Stimulated activated CD4-positive, alpha-beta T cell treated with anti-CD3 and anti-CD28 coated beads, Interleukin-2, amount 100 ng/mL, for 24 hours (primary cell): ENCODE results near the gene SYNE2.

ENCODE experiments used
- DNase-seq, 2 donors: peaks; one replicate each; pipeline ENCODE4 v3.0.0-alpha.2; 2020

Gene SYNE2

GRCh38 chr14:63875311-63875710 lies 22.5 kb downstream of the SYNE2 start:
- no peak for DNase-seq

DNA sequence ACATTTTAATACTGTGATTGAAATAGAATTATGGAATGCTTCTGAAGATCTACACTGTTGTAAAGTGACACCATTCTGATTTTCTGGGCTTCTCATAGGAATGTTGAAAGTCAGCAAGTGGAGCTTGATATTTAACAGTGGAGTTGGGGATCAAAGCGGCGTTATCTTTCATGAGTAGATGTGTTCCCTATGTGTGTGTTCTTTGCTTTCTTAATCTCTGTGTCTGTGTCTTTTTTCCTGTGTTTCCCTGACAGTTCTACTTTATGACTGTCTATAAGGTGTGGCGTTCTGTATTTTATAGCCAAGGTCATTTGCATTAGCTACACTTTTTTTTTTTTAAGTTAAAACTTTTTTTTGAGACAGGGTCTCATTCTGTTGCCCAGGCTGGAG lies 24.7 kb downstream of the SYNE2 start:
- no peak for DNase-seq

DNA sequence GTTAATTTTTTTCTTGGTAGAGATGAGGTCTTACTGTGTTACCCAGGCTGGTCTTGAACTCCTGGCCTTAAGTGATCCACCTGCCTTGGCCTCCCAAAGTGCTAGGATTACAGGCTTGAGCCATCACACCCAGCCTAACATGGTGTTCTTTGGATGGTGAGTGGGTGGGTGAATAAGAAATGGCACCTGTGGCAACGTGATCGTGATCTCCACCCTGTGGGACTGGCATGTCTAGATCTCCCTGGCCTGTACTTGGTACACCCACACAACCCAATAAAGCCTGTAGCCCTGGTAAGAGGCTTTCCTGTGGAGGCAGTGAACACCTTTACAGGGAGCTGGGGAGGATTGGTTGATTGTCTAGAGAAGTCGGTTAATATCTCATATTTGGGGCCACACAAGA lies 25.2 kb downstream of the SYNE2 start:
- no peak for DNase-seq

DNA sequence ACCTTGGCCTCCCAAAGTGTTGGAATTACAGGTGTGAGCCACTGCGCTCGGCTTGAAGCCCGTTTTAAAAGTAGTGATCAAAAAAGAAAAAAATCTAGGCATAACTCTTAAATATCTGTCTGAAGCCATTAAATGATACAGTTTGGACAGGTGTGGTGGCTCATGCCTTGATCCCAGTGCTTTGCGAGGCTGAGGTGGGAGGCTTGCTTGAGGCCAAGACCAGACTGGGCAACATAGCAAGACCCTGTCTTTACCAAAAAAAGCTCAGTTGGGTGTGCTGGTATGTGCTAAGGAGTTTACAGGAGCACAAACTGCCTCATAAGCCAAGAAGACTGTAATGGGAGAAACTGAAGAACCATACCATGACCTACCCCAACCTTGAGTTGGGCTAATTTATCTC lies 26.0 kb downstream of the SYNE2 start:
- DNase-seq: no peak

DNA sequence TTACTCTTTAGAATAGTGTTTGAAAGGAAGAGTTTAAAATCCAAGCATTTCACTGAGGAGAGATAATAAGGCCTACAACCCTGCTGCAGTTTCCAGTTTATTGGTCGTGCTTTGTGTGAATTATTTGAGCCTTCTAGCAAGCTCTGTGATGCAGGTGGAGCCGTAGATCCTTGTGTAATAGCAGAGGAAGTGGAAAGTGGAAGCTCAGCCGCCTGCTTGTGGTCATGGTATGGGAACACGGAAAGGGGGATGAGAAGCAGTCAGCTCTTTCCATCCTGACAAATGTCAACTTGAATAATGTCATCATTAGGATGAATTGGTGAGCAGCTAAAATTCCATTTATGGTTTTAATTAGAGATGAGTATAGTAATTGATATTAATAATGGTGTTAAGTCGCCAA lies 29.1 kb downstream of the SYNE2 start:
- DNase-seq: no peak

GRCh38 chr14:63887899-63888298 lies 35.1 kb downstream of the SYNE2 start:
- DNase-seq: no peak

DNA sequence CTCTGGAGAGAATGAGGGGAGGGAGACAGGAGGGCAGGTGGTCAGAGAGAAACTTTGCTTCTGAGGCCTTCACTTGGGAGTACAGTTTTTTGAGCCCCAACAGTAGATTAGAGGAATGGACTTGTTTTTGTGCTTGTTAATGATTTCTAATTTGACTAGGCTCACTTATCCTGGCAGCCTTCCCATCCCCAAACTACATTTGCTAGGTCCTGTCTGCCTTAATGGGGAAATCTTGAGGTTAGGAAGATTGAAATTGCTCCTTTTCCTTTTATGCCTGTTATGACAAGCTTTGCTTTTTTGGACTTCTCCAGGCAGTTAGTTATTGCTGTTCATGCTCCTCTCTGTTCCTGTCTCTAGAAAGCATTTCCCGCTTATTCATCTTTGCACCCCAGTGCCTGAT lies 37.7 kb downstream of the SYNE2 start:
- no peak for DNase-seq

- DNase-seq: no peak
Measured at GRCh38 chr14:63891148-63891975, 38.6 kb downstream of the SYNE2 start.

GRCh38 chr14:63892265-63892664 lies 39.5 kb downstream of the SYNE2 start:
- no peak for DNase-seq

DNA sequence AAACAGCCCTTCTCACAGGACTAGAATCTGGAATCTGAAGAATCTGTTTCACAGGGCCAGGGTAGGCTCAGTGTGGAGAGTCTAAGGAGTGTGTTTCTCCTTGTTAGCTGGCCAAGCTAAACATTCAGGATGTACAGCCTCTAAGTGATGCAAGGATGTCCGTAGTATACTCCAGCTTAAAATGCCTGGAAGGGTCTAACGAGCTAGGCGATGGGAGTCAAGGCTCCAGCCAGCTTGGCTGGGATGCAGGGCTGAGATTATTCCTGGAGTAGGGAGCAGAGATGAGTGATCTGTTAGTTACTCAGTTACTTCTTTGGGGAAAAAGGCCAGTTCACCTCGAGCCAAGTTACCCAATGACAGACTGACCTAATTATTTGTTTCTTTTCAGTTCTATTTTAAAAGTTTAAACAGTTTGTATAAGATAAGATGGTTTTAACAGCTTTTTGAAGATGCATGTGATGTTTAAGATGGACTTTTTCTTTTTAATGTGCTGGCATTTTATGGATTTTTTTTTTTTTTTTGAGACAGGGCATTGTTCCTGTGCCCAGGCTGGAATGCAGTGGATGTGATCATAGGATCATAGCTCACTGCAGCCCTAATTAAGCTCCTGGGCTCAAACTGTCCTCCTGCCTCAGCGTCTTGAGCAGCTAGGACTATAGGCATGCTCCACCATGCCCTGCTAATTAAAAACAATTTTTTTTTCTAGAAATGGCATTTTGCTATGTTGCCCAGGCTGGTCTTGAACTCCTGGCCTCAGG lies 41.1 kb downstream of the SYNE2 start:
- DNase-seq: no peak

- DNase-seq: no peak
Measured at GRCh38 chr14:63895510-63895909, 42.7 kb downstream of the SYNE2 start.

GRCh38 chr14:63896278-63896720 lies 43.5 kb downstream of the SYNE2 start:
- DNase-seq: no peak

- DNase-seq: no peak
Measured at GRCh38 chr14:63897721-63898163, 44.9 kb downstream of the SYNE2 start.

DNA sequence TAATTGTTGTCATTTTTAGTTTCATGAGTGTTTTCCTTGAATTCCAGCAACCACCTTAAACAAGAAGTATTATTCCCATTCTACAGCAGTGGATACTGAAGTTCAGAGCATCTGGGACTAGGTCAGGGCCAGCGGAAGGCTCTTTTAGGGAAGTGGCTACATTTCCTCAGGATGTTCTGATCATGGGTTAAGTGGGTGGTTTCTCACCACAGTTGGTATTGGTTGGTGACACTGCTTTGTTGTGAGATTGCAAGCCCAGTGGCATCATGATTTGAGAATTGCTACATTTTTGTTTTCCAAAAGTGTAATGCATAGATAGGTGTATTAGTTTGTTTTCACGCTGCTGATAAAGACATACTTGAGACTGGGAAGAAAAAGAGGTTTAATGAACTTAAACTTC lies 47.1 kb downstream of the SYNE2 start:
- DNase-seq: no peak

DNA sequence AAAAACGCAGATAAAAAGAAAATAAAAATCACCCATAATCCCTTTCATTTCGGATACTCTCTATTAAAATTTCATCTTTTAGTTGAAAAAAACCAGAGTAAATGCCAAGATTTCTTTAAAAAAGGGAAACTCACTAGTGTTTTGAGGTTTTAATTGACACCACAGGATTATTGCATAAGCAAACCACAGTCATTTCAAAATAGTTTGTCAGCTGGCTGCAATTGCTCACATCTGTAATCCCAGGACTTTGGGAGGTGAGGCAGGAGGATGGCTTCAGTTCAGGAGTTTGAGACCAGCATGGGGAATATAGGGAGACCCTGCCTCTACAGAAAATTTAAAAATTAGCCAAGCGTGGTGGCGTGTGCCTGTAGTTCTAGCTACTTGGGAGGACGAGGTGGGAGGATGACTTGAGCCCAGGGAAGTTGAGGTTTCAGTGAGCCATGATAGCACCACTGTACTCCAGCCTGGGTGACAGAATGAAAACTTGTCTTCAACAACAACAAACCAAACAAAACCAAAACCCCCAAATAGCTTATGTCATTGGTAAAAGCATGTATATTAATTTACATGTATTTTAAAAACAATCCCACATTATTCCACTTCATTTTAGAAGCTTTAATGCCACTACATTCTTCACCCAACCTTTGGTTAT lies 48.8 kb downstream of the SYNE2 start:
- DNase-seq: no peak

GRCh38 chr14:63902375-63902976 lies 49.7 kb downstream of the SYNE2 start:
- no peak for DNase-seq

DNA sequence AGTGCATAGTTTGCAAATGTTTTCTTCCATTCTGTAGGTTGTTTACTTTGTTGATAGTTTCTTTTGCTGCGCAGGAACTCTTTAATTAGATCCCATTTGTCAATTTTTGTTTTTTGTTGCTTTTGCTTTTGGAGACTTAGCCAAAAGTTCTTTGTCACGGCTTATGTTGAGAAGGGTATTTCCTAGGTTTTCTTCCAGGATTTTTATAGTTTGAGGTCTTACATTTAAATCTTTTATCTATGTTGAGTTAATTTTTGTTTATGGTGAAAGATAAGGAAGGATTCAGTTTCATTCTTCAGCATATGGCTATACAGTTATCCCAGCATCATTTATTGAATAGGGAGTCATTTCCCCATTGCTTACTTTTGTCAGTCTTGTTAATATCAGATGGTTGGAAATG lies 51.9 kb downstream of the SYNE2 start:
- DNase-seq: no peak

GRCh38 chr14:63905370-63905769 lies 52.6 kb downstream of the SYNE2 start:
- no peak for DNase-seq

DNA sequence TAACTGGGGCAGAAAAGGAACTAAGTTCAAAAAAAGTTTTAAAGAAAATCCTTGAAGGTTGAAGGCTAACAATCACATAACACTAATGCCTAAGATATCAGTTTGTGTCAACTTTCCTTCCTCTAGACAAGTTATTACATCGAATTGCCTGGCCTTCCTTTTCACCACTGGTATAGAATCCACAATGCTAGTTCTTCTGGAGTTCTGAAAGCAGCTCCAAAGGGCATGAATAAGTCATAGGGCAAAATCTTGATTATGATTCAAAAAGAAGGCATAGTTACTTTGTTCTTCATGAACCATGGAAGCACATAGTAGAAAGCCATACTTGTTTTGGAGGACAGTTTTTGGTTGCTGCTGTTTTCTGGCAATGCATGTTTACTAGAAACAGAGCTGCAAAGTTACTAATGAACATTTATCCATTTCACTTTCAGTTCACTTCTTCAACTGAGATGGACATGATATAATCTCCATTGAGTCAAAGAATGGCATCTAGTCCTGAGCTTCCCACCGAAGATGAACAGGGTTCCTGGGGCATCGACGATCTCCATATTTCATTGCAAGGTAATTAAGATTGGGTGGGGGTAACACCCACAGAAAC lies 56.0 kb downstream of the SYNE2 start:
- DNase-seq: no peak

DNA sequence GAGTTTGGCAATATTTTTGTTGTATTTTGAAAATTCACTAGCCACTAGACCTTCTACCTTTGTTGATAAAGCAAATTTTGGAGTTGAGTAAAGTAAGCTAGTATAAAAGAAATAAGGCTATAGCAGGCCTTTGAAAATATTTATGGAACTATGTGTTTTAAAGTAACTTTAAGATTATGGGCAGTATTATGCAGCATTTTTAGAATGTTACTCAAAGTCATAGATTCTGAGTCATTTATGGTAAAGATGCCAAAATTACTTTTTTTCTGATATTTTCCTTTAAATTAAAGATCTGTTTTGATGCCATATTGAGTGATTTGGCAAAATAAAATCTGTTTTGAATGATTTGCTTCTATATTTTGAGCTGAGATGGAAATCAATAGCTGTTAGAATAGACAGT lies 57.2 kb downstream of the SYNE2 start:
- no peak for DNase-seq

DNA sequence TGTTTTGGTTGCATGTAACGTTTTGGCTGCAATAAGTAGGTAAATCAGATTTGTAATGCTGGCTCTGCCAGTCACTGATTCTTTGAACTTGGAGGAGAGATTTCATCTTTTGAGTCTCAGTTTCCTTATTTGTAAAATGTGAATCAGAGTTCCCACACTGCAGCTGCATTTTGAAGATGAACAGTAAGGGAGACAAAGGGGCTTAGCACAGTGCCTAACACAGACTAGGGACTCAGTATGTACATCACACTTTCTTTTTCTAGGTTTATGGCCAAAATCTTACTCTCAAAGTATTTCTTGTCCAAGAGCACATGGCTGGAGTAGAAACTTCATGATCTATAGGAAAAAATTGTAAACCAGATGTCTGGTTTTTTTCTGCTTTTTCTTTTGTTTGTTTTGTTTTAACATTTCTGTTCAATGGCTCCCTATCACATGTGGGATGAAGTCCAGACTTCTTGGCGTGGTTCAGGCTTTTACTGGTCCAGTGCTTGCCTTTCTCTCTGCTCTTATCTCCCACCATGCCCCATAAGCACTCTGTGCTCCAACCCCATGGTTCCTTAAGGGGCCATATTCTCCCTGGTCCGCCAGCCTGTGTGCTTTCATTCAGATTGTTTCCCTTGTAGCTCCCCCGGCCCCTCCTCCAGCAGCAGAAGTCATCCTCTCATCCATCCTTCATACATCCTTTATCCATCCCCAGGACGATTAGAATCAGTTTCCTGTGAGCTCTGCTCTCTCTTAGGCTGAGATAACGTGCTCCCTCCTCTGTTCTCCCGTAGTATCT lies 58.0 kb downstream of the SYNE2 start:
- no peak for DNase-seq

- no peak for DNase-seq
Measured at GRCh38 chr14:63911404-63911803, 58.6 kb downstream of the SYNE2 start.
